ENCODE measurements around the gene SKOR1. TPM values are rescaled to one million over a fixed set of nuclear protein-coding genes. Genes with fewer than 3 reads are reported as not detected.

The SKOR1 gene
- total RNA-seq, 1 experiment from 2014 or later, result 0.81 TPM

DNA sequence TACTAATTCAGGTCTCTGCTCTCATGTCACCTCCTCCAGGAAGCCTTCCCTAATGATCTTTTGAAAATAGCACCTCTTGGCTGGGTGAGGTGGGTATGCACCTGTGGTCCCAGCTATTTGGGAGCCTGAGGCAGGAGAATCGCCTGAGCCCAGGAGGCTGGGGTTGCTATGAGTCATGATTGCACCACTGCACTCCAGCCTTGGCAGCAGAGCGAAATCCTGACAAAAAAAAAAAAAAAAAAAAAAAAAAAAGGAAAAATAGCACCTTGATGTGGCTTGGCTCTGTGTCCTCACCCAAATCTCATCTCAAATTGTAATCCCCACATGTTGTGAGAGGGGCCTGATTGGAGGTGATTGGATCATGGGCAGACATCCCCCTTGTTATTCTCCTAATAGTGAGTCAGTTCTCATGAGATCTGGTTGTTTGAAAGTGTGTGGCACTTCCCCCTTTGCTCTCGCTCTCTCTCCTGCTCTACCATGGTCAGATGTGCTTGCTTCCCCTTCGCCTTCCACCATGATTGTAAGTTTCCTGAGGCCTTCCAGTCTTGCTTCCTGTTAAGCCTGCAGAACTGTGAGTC lies 25.8 kb downstream of the SKOR1 start:
- peak; percentile 82 for ATAC-seq
- ChIA-PET RAD21 (ENCODE audit: low non-redundant PET in 1 of 2, low total read pairs in 2 of 2, uncharacterized antibody in 2 of 2, unreplicated experiment in 2 of 2) (interaction anchor here in 1 of 2 experiments (0.7 kb wide), 1 partner anchor 457 kb away, joined by 3 read pairs; no protein-coding TSS in a partner anchor), CTCF (no interaction called here), POLR2A (no interaction called here)
- peak overlapping the region; percentile 67 for H2AFZ ChIP-seq (ENCODE audit: low read depth, low read length, poor library complexity, severe bottlenecking)
- H3K9ac ChIP-seq (ENCODE audit: low read length), result no peak overlapping the region
- peaks cover 17 to 22% of the 10 kb centered on the region in 2 experiments for H3K4me1 ChIP-seq (ENCODE audit: control insufficient read depth in 1 of 2, insufficient read depth in 2 of 2, low read length in 2 of 2)
- no peaks in the 10 kb centered on the region for H3K27me3 ChIP-seq (ENCODE audit: insufficient read depth, low read length)
- peak; percentile 28 for DNase-seq (ENCODE audit: low read depth, low spot score)
- no peak overlapping the region for H3K4me3 ChIP-seq (replicated peaks in 1 of 2; ENCODE audit: low read depth in 1 of 2, low read length in 2 of 2)
- no peaks in the 10 kb centered on the region for H3K36me3 ChIP-seq (ENCODE audit: control insufficient read depth in 1 of 2, insufficient read depth in 2 of 2, low read length in 2 of 2)
- no peaks in the 10 kb centered on the region for H3K9me3 ChIP-seq (ENCODE audit: control insufficient read depth in 1 of 2, insufficient read depth in 1 of 2, low read depth in 1 of 2, low read length in 2 of 2)
- BruUV-seq (replicated peaks), result no TSS peak
- H3K27ac ChIP-seq (ENCODE audit: low read depth, low read length), result no peak overlapping the region
- H4K20me1 ChIP-seq (ENCODE audit: insufficient read depth), result no peaks in the 10 kb centered on the region
- no peaks in the 10 kb centered on the region for H3K79me2 ChIP-seq (ENCODE audit: insufficient read depth, low read length)
- H3K4me2 ChIP-seq (ENCODE audit: low read length), result peak overlapping the region; percentile 58
- no peaks in the 10 kb centered on the region for H3K9me2 ChIP-seq (ENCODE audit: insufficient read depth)
- intact Hi-C loops (cut with micrococcal nuclease), result no loop called here
- TF ChIP-seq SRF (IDR thresholded peaks at IDR 0.05; ENCODE audit: low read depth) (no peak), SP1 (IDR thresholded peaks at IDR 0.05; ENCODE audit: low read depth) (peak; percentile 48), ZNF274 (IDR thresholded peaks at IDR 0.05; ENCODE audit: low read depth, low read length) (no peak), CEBPB (IDR thresholded peaks at IDR 0.05; ENCODE audit: low read depth) (peak; percentile 87), JUND (IDR thresholded peaks at IDR 0.05) (peak; percentile 73), POLR2A (IDR thresholded peaks at IDR 0.05; ENCODE audit: borderline replicate concordance, extremely low read depth, insufficient read depth, insufficient read length) (no peak), TCF7L2 (IDR thresholded peaks at IDR 0.05; ENCODE audit: borderline replicate concordance, extremely low read depth, insufficient read depth, insufficient read length) (peak; percentile 42), CBX3 (IDR thresholded peaks at IDR 0.05; ENCODE audit: low read depth) (0 out of 2 replicates have a peak, but pooled peaks have one; percentile 25), ZFX (IDR thresholded peaks at IDR 0.05) (no peak), ELF1 (IDR thresholded peaks at IDR 0.05; ENCODE audit: borderline replicate concordance, low read depth) (no peak), EGR1 (IDR thresholded peaks at IDR 0.05; ENCODE audit: low read depth) (no peak), EZH2phosphoT487 (IDR thresholded peaks at IDR 0.05; ENCODE audit: borderline replicate concordance) (no peak), EZH2 (IDR thresholded peaks at IDR 0.05) (no peak), YY1 (IDR thresholded peaks at IDR 0.05; ENCODE audit: extremely low read depth, insufficient replicate concordance, low read depth, low read length) (no peak), FOSL1 (IDR thresholded peaks at IDR 0.05; ENCODE audit: low read depth) (peak; percentile 76), SIN3A (IDR thresholded peaks at IDR 0.05; ENCODE audit: low read depth) (no peak)
- TF ChIP-seq, protein P1, sequence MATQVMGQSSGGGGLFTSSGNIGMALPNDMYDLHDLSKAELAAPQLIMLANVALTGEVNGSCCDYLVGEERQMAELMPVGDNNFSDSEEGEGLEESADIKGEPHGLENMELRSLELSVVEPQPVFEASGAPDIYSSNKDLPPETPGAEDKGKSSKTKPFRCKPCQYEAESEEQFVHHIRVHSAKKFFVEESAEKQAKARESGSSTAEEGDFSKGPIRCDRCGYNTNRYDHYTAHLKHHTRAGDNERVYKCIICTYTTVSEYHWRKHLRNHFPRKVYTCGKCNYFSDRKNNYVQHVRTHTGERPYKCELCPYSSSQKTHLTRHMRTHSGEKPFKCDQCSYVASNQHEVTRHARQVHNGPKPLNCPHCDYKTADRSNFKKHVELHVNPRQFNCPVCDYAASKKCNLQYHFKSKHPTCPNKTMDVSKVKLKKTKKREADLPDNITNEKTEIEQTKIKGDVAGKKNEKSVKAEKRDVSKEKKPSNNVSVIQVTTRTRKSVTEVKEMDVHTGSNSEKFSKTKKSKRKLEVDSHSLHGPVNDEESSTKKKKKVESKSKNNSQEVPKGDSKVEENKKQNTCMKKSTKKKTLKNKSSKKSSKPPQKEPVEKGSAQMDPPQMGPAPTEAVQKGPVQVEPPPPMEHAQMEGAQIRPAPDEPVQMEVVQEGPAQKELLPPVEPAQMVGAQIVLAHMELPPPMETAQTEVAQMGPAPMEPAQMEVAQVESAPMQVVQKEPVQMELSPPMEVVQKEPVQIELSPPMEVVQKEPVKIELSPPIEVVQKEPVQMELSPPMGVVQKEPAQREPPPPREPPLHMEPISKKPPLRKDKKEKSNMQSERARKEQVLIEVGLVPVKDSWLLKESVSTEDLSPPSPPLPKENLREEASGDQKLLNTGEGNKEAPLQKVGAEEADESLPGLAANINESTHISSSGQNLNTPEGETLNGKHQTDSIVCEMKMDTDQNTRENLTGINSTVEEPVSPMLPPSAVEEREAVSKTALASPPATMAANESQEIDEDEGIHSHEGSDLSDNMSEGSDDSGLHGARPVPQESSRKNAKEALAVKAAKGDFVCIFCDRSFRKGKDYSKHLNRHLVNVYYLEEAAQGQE (IDR thresholded peaks at IDR 0.05; ENCODE audit: low read depth), result no peak
- TF ChIP-seq, protein P2, sequence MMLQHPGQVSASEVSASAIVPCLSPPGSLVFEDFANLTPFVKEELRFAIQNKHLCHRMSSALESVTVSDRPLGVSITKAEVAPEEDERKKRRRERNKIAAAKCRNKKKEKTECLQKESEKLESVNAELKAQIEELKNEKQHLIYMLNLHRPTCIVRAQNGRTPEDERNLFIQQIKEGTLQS (IDR thresholded peaks at IDR 0.05), result 0 out of 2 replicates have a peak, but pooled peaks have one; percentile 27
- TF ChIP-seq, protein P3, sequence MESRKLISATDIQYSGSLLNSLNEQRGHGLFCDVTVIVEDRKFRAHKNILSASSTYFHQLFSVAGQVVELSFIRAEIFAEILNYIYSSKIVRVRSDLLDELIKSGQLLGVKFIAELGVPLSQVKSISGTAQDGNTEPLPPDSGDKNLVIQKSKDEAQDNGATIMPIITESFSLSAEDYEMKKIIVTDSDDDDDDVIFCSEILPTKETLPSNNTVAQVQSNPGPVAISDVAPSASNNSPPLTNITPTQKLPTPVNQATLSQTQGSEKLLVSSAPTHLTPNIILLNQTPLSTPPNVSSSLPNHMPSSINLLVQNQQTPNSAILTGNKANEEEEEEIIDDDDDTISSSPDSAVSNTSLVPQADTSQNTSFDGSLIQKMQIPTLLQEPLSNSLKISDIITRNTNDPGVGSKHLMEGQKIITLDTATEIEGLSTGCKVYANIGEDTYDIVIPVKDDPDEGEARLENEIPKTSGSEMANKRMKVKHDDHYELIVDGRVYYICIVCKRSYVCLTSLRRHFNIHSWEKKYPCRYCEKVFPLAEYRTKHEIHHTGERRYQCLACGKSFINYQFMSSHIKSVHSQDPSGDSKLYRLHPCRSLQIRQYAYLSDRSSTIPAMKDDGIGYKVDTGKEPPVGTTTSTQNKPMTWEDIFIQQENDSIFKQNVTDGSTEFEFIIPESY (IDR thresholded peaks at IDR 0.05; ENCODE audit: extremely low read depth, insufficient replicate concordance, low read length), result no peak
- TF ChIP-seq, protein P4, sequence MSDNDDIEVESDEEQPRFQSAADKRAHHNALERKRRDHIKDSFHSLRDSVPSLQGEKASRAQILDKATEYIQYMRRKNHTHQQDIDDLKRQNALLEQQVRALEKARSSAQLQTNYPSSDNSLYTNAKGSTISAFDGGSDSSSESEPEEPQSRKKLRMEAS (IDR thresholded peaks at IDR 0.05), result no peak; the same call in 1 of the 2 replicates
- TF ChIP-seq, protein P5, sequence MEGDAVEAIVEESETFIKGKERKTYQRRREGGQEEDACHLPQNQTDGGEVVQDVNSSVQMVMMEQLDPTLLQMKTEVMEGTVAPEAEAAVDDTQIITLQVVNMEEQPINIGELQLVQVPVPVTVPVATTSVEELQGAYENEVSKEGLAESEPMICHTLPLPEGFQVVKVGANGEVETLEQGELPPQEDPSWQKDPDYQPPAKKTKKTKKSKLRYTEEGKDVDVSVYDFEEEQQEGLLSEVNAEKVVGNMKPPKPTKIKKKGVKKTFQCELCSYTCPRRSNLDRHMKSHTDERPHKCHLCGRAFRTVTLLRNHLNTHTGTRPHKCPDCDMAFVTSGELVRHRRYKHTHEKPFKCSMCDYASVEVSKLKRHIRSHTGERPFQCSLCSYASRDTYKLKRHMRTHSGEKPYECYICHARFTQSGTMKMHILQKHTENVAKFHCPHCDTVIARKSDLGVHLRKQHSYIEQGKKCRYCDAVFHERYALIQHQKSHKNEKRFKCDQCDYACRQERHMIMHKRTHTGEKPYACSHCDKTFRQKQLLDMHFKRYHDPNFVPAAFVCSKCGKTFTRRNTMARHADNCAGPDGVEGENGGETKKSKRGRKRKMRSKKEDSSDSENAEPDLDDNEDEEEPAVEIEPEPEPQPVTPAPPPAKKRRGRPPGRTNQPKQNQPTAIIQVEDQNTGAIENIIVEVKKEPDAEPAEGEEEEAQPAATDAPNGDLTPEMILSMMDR (IDR thresholded peaks at IDR 0.05 in 2 of 3, conservative IDR thresholded peaks at IDR 0.05 in 1 of 3; ENCODE audit: borderline replicate concordance in 1 of 3, insufficient read depth in 1 of 3, low read depth in 2 of 3, low read length in 2 of 3), result no peak

All from HCT116 (cell line).